Ascending aorta (tissue), 2 donors: ENCODE results near the gene MLXIPL. TPM values are rescaled to one million over a fixed set of nuclear protein-coding genes. Genes with fewer than 3 reads are reported as not detected.
"Not testable (repeated sequence)": the region's sequence is repeated elsewhere in the genome, so short reads cannot be mapped to it uniquely, and the experiment has no call there.

Experiments
- DNase-seq, 2 donors: peaks; one replicate each; pipeline ENCODE4 v3.0.0-alpha.2; 2019; ENCODE audit warnings: low spot score in 2 of 2
- H3K27ac ChIP-seq, 2 donors: fragments of 200-600 bp; sonication (generic); one replicate each; pipeline ENCODE4 v1.5.1; 2016 to 2017; ENCODE audit warnings: mild to moderate bottlenecking in 1 of 2
- H3K27me3 ChIP-seq: fragments of 200-600 bp; sonication (generic); one replicate; pipeline ENCODE4 v1.5.1; 2017
- H3K36me3 ChIP-seq, 2 donors: fragments of 200-600 bp; sonication (generic); one replicate each; pipeline ENCODE4 v1.5.1; 2016
- H3K4me1 ChIP-seq, 2 donors: fragments of 200-600 bp; sonication (generic); one replicate each; pipeline ENCODE4 v1.5.1; 2016 to 2017; ENCODE audit warnings: mild to moderate bottlenecking in 1 of 2
- H3K4me3 ChIP-seq, 2 donors: fragments of 200-600 bp; sonication (generic); one replicate each; pipeline ENCODE4 v1.5.1; 2016 to 2017; ENCODE audit warnings: mild to moderate bottlenecking in 1 of 2
- H3K9me3 ChIP-seq, 2 donors: fragments of 200-600 bp; sonication (generic); one replicate each; pipeline ENCODE4 v1.5.1; 2016
- CTCF ChIP-seq, 3 experiments: fragments of 200-600 bp in 2 of 3; fragments of 450-650 bp in 1 of 3; sonication (generic) in 2 of 3; IDR thresholded peaks; one replicate each; pipeline ENCODE4 v1.5.1; 2016 to 2019; ENCODE audit warnings: antibody characterized with exemption in 3 of 3, mild to moderate bottlenecking in 1 of 3, moderate library complexity in 1 of 3
- intact Hi-C: fragments of 100-400 bp; cut with DNase I; formaldehyde crosslinking; loops from one replicate; pipeline ENCODE4 v1.15.1; 2023
- total RNA-seq: library from RNA; depleted of rRNA; stranded (reverse); fragments of >200 nt; gene quantifications from one replicate; pipeline ENCODE4 v1.1.0, GENCODE V29; 2016

MLXIPL gene
- total RNA-seq, 1 donor from 2014 or later: 297 TPM

GRCh38 chr7:73668886-73669230 lies 44.5 kb upstream of the MLXIPL start:
- no peak for TF ChIP-seq CTCF (IDR thresholded peaks at IDR 0.05)
- H3K27ac ChIP-seq: no peak overlapping the region

GRCh38 chr7:73668103-73668885 lies 44.0 kb upstream of the MLXIPL start:
- intact Hi-C loops: loop anchor here (1.0 to 2.0 kb wide), 2 partner anchors 15 to 53 kb away; partner anchors contain the start of genes BUD23 and DNAJC30
- peak overlapping the region; percentile 69 to 77 for H3K4me3 ChIP-seq
- H3K4me1 ChIP-seq: peaks cover 4 to 11% of the 10 kb centered on the region in 2 donors
- no peak for TF ChIP-seq CTCF (IDR thresholded peaks at IDR 0.05)
- DNase-seq: no peak
- H3K27me3 ChIP-seq: no peaks in the 10 kb centered on the region
- H3K9me3 ChIP-seq: peaks cover 0 to under 1% of the 10 kb centered on the region in 2 donors
- no peak overlapping the region for H3K27ac ChIP-seq
- no peaks in the 10 kb centered on the region for H3K36me3 ChIP-seq

More at GRCh38 chr7:73668886-73669230, 44.5 kb upstream of the MLXIPL start:
- Histone ChIP-seq H3K9me3 (no peaks in the 10 kb centered on the region), H3K36me3 (no peaks in the 10 kb centered on the region), H3K4me1 (peaks cover 4 to 11% of the 10 kb centered on the region in 2 donors), H3K4me3 (peak overlapping the region; percentile 69 to 77), H3K27me3 (no peaks in the 10 kb centered on the region)
- DNase-seq: no peak
- intact Hi-C loops: loop anchor here (1.0 to 2.0 kb wide), 2 partner anchors 14 to 52 kb away; partner anchors contain the start of genes BUD23 and DNAJC30

GRCh38 chr7:73667344-73668102 lies 43.2 kb upstream of the MLXIPL start, which contains the start of gene VPS37D:
TSS of gene VPS37D (plus strand) at chr7:73667831. CDS start at chr7:73667959, 128 bp downstream.
- DNase-seq: peak; percentile 42 to 91
- peaks cover 0 to 5% of the 10 kb centered on the region in 2 donors for H3K9me3 ChIP-seq
- intact Hi-C loops: loop anchor here (1.0 to 2.0 kb wide), 4 partner anchors 16 to 60 kb away; partner anchors contain the start of genes BUD23 and DNAJC30
- no peaks in the 10 kb centered on the region for H3K27me3 ChIP-seq
- H3K36me3 ChIP-seq: no peaks in the 10 kb centered on the region
- TF ChIP-seq CTCF (IDR thresholded peaks at IDR 0.05): peak; percentile 43 to 98 (median 57)
- no peak within 1 kb of the TSS for H3K27ac ChIP-seq
- peak within 1 kb of the TSS; percentile 69 to 77 for H3K4me3 ChIP-seq
- H3K4me1 ChIP-seq: peaks cover 4 to 11% of the 10 kb centered on the region in 2 donors

GRCh38 chr7:73663033-73663432 lies 38.7 kb upstream of the MLXIPL start:
- Histone ChIP-seq H3K9me3 (peaks cover 0 to 5% of the 10 kb centered on the region in 2 donors), H3K27ac (no peak overlapping the region), H3K4me1 (peaks cover 0 to 4% of the 10 kb centered on the region in 2 donors), H3K4me3 (no peak overlapping the region), H3K36me3 (no peaks in the 10 kb centered on the region), H3K27me3 (no peaks in the 10 kb centered on the region)
- no peak for TF ChIP-seq CTCF (IDR thresholded peaks at IDR 0.05)
- intact Hi-C loops: no loop called here
- no peak for DNase-seq

- DNase-seq, H3K27ac ChIP-seq, H3K36me3 ChIP-seq, H3K9me3 ChIP-seq, intact Hi-C loops, H3K4me1 ChIP-seq, H3K27me3 ChIP-seq, H3K4me3 ChIP-seq: not testable (repeated sequence)
Measured at GRCh38 chr7:73660594-73660993, 36.3 kb upstream of the MLXIPL start.
